DMS53 treated with DMSO at 0.1 percent for 48 hours (cell line): ENCODE results near the gene PALM3.
A peak's percentile ranks its signal among the peaks of the same experiment; 100 is the strongest.
"Not testable (repeated sequence)": the region's sequence is repeated elsewhere in the genome, so short reads cannot be mapped to it uniquely, and the experiment has no call there.

ENCODE experiments used
- DNase-seq: peaks from one replicate; lab custom pipeline; 2025; ENCODE audit not compliant: unreplicated experiment; lab: John Stamatoyannopoulos, UW

Gene PALM3

GRCh38 chr19:14035159-14035558 is 26.7 kb downstream of the PALM3 start:
- not testable (repeated sequence) for DNase-seq

- DNase-seq, result no peak
Observed at GRCh38 chr19:14033946-14034345, 27.9 kb downstream of the PALM3 start.

GRCh38 chr19:14031719-14032480 is 30.0 kb downstream of the PALM3 start, which contains the start of gene IL27RA:
TSS of gene IL27RA (plus strand) at chr19:14031762. CDS start at chr19:14031873, 111 bp downstream.
- no peak for DNase-seq

GRCh38 chr19:14030997-14031718 is 30.7 kb downstream of the PALM3 start:
- no peak for DNase-seq

- no peak for DNase-seq
Observed at GRCh38 chr19:14028901-14029300, 33.0 kb downstream of the PALM3 start.

- no peak for DNase-seq
Observed at GRCh38 chr19:14027856-14028450, 33.9 kb downstream of the PALM3 start, which contains the start of gene RLN3. TSS of gene RLN3 (plus strand) at chr19:14028148. CDS start at chr19:14028205, 57 bp downstream.

GRCh38 chr19:14026652-14027192 is 35.2 kb downstream of the PALM3 start:
- not testable (repeated sequence) for DNase-seq

GRCh38 chr19:14023404-14024235 is 38.3 kb downstream of the PALM3 start:
- peak; percentile 56 for DNase-seq

GRCh38 chr19:14022469-14022868 is 39.4 kb downstream of the PALM3 start:
- no peak for DNase-seq

- DNase-seq, result no peak
Observed at GRCh38 chr19:14021474-14021873, 40.4 kb downstream of the PALM3 start.

- not testable (repeated sequence) for DNase-seq
Observed at GRCh38 chr19:14019739-14020138, 42.1 kb downstream of the PALM3 start.

GRCh38 chr19:14019100-14019499 is 42.8 kb downstream of the PALM3 start:
- DNase-seq, result no peak

- no peak for DNase-seq
Observed at GRCh38 chr19:14015524-14016035, 46.3 kb downstream of the PALM3 start.

GRCh38 chr19:14012378-14012915 is 49.4 kb downstream of the PALM3 start:
- DNase-seq, result no peak

- DNase-seq, result peak; percentile 41
Observed at GRCh38 chr19:14006766-14007562, 54.9 kb downstream of the PALM3 start.

GRCh38 chr19:14006085-14006765 is 55.7 kb downstream of the PALM3 start, which contains the start of gene RFX1:
TSS of gene RFX1 (minus strand) at chr19:14006320. CDS start at chr19:13993843, 12,477 bp downstream.
- peak; percentile 96 for DNase-seq

GRCh38 chr19:14005349-14006084 is 56.4 kb downstream of the PALM3 start:
- peak; percentile 13 for DNase-seq
